A673 (cell line): ENCODE measurements around the gene CLEC10A.

Experiments
- EZH2 ChIP-seq: fragments of 200-600 bp; sonication (generic); IDR thresholded peaks from 2 replicates; pipeline ENCODE4 v1.6.1; 2017; ENCODE audit warnings: borderline replicate concordance, low read depth, mild to moderate bottlenecking, mixed read lengths, antibody characterized with exemption, low read length; ENCODE audit not compliant: poor library complexity, severe bottlenecking
- TF ChIP-seq, protein P1 (sequence below): fragments of 300-800, 200-600 bp; sonication (generic); conservative IDR thresholded peaks from 2 replicates; pipeline ENCODE4 v1.5.1; 2017; ENCODE audit warnings: low read depth, mild to moderate bottlenecking, antibody characterized with exemption, low read length, moderate library complexity, mixed read lengths

- TF ChIP-seq, protein P1, sequence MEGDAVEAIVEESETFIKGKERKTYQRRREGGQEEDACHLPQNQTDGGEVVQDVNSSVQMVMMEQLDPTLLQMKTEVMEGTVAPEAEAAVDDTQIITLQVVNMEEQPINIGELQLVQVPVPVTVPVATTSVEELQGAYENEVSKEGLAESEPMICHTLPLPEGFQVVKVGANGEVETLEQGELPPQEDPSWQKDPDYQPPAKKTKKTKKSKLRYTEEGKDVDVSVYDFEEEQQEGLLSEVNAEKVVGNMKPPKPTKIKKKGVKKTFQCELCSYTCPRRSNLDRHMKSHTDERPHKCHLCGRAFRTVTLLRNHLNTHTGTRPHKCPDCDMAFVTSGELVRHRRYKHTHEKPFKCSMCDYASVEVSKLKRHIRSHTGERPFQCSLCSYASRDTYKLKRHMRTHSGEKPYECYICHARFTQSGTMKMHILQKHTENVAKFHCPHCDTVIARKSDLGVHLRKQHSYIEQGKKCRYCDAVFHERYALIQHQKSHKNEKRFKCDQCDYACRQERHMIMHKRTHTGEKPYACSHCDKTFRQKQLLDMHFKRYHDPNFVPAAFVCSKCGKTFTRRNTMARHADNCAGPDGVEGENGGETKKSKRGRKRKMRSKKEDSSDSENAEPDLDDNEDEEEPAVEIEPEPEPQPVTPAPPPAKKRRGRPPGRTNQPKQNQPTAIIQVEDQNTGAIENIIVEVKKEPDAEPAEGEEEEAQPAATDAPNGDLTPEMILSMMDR: no peak
- TF ChIP-seq EZH2: no peak
Observed at GRCh38 chr17:7102421-7102820, 22.4 kb upstream of the CLEC10A start.
